HG03139 (cell line): ENCODE data around the gene WFDC9.
"Not testable (repeated sequence)": the region's sequence is repeated elsewhere in the genome, so short reads cannot be mapped to it uniquely, and the experiment has no call there.

Source experiments
- ATAC-seq: cut with Tn5 transposase; IDR thresholded peaks from one replicate; pipeline ENCODE4 v1.9.1; 2021; ENCODE audit not compliant: unreplicated experiment

Gene WFDC9

DNA sequence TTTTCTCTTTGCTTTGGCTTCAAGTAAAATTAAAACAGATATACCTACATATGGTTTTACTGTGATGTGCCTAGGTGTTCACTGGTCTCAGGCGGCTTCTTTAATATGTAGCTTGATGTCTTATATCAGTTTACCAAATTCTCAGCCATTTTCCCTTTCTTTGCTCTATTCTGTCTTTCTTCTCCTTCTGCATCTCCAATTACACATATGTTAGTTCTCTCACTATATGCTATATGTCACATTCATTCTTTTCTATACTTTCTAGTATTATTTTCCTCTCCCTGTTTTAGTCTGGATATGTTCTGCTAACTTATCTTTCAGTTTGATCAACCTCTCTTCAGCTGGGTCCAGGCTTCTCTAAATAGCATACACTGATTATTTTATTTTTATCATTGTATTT is 37.6 kb downstream of the WFDC9 start:
- ATAC-seq, result no peak

DNA sequence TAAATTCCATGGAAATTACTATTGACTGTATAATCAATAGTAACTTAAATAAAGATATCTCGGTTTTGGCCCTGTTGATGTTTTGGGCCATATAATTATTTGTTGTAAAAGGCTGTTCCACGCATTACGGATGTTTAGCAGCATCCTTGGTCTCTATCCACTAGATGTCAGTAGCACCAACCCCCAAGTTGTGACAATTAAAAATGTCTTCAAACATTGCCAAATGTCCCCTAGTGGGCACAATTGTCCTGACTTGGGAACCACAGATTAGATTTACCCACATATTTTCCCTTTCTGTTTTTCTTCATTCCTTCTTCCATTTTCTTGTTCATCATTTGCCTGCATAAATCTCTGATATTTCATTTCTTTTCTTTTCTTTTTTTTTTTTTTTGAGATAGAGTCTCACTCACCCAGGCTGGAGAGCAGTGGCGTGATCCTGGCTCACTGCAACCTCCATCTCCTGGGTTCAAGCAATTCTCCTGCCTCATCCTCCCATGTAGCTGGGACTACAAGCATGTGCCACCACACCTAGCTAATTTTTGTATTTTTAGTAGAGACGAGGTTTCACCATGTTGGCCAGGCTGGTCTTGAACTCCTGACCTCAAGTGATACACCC is 38.4 kb downstream of the WFDC9 start:
- ATAC-seq, result no peak

- ATAC-seq, result no peak
These were observed 41.4 kb downstream of the WFDC9 start for GRCh38 chr20:45589725-45590124.

DNA sequence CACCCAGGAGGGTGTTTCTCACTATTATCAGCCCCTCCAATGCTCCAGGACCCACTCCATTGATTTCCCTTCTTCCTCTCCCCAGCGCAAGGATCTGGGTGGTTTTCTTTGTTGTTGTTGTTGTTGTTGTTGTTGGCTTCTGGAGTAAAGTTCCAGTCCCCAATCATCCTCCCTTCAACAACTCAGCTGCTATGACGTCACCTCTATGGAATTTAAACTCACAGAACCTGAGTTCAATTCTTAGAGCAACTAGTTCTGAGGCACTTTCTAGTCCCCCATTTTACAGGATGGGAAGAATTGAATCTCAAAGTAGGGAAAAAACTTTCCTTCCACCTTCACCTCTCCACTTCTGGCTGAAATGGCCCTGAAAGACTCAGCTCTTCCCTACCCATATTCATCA is 42.3 kb downstream of the WFDC9 start:
- ATAC-seq, result no peak

DNA sequence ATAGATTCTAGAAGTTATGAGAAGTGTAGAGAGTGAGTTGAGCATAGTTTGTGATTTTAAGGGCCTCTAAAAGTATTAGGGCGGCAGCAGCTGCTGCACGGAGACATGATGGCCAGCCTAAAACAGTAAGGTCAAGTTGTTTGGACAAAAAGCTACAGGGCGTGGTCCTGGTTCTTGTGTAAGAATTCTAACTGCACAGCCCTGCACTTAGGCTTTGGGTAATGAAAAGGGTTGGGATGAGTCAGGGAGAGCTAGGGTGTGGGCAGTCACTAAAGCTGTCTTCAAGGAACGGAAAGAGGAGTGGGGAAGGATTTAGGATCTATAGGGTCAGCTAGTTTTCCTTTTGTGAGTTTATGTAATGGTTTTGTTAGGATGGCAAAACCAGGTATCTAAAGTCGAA is 45.1 kb downstream of the WFDC9 start:
- ATAC-seq, result not testable (repeated sequence)

- ATAC-seq, result not testable (repeated sequence)
These were observed 46.8 kb downstream of the WFDC9 start for GRCh38 chr20:45584294-45584693.

DNA sequence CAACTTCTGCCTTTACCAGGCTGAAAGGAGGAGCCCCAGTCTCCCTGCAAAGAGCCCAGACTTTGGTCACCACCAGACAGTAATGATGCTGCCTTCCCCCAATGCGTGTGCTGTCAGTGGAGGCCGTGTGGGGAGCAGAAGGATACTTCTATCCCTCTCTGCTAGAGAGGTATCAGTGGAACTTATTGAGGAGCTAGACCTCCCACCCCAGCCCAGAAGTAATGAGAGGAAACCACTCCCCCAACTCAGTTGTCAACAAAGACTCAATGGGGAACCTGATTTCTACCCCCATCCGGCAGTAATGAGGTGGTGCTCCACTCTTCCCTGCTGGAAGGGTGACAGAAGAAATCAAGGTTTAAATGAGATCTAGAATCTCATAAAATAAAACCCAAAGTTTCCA is 47.6 kb downstream of the WFDC9 start:
- no peak for ATAC-seq

DNA sequence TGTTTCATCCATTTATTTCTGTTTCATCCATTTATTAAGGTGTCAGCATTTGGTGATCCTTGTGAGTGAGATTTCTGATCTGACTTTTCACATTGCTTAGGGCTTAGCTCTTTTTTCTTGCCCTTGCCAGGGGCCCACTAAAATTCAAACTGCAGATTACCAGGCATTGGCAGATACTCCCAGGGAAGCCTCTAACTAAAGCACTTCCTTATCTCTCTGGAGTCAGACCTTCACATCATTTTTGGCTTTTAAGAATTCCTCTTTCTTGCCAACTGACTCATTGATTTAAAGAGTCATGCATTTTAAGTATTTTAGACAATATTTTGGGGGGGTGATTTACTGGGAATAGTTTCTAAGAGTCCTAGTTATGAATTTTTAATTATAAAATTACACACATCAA is 49.4 kb downstream of the WFDC9 start:
- no peak for ATAC-seq

- no peak for ATAC-seq
These were observed 51.9 kb downstream of the WFDC9 start, which contains the start of gene WFDC8 for GRCh38 chr20:45579184-45579583. Gene WFDC8 (minus strand): TSS chr20:45579284. CDS start chr20:45579247, 37 bp downstream.

- no peak for ATAC-seq
These were observed 52.9 kb downstream of the WFDC9 start for GRCh38 chr20:45578231-45578630.

- ATAC-seq, result no peak
These were observed 54.1 kb downstream of the WFDC9 start for GRCh38 chr20:45576995-45577394.

DNA sequence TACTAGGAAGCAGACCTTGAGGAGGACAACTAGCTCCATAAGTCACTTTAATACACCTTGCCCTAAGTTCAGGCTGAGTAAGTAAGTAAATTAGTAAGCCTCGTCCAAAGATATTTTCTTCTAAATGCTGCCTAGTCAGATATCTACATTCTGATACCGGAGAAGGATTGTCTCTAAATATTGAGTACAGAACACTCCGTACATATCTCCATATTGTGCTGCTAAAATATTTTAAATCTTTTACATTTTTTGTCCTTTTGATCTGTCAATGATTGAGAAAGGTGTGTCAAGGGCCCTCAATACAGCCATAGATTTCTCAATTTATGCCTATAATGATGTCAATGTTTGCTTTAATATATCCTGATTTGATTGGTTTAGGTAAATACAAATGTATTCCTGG is 55.2 kb downstream of the WFDC9 start:
- ATAC-seq, result no peak

GRCh38 chr20:45569650-45570049 is 61.4 kb downstream of the WFDC9 start:
- not testable (repeated sequence) for ATAC-seq

DNA sequence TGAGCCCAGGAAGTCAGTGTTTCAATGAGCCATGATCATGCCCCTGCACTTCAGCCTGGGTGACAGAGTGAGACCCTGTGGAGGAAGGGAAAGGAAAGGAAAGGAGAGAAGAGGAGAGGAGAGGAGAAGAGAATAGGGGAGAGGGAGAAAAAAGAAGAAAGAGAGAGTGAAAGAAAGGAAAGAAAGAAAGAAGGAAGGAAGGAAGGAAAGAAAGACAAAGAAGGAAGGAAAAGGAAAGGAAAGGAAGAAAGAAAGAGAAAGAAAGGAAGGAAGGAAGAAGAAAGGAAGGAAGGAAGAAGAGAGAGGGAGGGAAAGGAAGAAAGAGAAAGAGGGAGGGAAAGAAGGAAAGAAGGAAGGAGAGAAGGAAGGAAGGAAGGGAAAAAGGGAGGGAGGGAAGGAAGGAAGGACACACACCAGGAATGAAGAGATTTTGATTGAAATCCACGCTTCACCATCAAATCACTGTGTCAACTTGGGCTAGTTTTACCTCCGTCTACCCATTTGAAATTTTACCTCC is 66.3 kb downstream of the WFDC9 start:
- no peak for ATAC-seq
